ENCODE data around the gene LAMA1.

GRCh38 chr18:6901286-6901926 lies 216.2 kb downstream of the LAMA1 start:
- TF ChIP-seq, protein P1, sequence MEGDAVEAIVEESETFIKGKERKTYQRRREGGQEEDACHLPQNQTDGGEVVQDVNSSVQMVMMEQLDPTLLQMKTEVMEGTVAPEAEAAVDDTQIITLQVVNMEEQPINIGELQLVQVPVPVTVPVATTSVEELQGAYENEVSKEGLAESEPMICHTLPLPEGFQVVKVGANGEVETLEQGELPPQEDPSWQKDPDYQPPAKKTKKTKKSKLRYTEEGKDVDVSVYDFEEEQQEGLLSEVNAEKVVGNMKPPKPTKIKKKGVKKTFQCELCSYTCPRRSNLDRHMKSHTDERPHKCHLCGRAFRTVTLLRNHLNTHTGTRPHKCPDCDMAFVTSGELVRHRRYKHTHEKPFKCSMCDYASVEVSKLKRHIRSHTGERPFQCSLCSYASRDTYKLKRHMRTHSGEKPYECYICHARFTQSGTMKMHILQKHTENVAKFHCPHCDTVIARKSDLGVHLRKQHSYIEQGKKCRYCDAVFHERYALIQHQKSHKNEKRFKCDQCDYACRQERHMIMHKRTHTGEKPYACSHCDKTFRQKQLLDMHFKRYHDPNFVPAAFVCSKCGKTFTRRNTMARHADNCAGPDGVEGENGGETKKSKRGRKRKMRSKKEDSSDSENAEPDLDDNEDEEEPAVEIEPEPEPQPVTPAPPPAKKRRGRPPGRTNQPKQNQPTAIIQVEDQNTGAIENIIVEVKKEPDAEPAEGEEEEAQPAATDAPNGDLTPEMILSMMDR (conservative IDR thresholded peaks at IDR 0.05): no peak
- no peak for TF ChIP-seq ZFX (IDR thresholded peaks at IDR 0.05)
